GM10847 (cell line): ENCODE data around the gene PRR30.

ENCODE experiments used
- POLR2A ChIP-seq: IDR thresholded peaks from 2 replicates; pipeline ENCODE4 v1.6.1; 2011; ENCODE audit not compliant: insufficient read length; ENCODE audit errors: extremely low read depth

Gene PRR30

GRCh38 chr2:27139310-27139709 lies at the start of gene PRR30:
Gene PRR30 (minus strand): TSS chr2:27139410. CDS start chr2:27138329, 1,081 bp downstream.
- TF ChIP-seq POLR2A: no peak

DNA sequence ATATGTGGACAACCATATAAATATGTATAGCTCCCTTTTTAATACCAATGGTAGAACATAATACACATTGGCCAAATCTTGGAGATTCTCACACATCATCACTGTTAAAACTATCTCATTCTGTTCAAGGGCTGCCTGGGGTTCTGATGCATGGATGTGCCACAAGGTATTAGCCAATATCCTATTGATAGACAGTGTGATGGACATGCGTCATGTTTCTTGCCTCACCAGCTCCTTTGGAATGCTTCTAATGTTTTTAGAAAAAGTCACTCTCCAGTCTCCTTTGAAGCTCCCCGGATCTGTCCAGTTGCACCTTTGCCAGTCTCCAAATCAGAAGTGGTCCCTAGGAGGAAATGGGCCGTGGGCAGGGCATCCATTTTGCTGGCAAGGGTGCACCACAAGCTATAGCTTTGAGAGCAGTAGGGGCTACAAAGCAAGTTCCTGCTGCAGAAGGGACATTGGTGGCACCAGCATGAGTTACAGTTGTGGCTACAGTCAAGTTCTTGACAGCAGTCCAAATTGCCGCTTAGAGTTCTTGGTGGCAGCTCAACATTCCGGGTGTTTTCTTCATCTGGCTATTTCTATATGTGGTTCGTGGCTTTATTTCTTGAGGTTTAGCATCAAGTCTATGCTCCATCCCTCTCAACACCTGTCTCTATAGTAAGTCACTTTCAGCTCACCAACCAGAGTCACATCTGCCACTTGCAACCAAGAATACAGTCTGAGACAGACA lies 47.6 kb upstream of the PRR30 start:
- no peak for TF ChIP-seq POLR2A

DNA sequence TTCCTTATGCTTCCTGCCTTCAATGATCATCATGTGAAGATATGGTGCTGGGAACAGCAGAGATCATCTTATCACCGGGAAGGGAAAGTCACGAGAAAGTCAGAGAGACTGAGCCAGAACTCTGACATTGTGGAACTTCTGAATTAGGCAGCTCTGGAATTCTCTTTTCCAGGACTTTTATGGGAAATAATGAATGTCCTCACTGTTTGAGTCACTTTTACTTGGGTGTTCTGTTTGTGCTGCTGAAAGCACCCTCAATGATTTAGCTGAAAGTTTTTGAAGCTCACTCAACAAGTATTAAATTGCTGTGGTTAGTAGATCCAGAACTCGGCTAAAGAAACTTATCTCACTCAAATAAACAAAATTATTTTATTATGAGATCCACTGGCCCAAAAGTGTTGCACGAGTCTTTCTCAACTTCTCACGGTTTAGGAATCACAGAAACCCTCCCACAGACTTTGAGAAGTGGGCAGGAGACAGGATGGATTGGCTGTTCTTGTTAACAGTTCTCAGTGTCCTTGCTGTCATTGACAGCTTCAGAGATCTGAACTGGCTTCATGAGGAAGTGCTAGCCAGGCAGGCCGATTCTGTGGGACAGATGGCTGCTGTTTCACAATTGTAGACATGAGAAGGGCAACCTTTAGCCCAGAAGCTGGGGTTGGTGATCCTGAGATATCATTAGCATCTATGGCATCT lies 46.3 kb upstream of the PRR30 start:
- TF ChIP-seq POLR2A: no peak

GRCh38 chr2:27184115-27184514 lies 44.9 kb upstream of the PRR30 start:
- no peak for TF ChIP-seq POLR2A

- no peak for TF ChIP-seq POLR2A
Observed at GRCh38 chr2:27182346-27182745, 43.1 kb upstream of the PRR30 start.

GRCh38 chr2:27179344-27180000 lies 40.3 kb upstream of the PRR30 start:
- TF ChIP-seq POLR2A: no peak

DNA sequence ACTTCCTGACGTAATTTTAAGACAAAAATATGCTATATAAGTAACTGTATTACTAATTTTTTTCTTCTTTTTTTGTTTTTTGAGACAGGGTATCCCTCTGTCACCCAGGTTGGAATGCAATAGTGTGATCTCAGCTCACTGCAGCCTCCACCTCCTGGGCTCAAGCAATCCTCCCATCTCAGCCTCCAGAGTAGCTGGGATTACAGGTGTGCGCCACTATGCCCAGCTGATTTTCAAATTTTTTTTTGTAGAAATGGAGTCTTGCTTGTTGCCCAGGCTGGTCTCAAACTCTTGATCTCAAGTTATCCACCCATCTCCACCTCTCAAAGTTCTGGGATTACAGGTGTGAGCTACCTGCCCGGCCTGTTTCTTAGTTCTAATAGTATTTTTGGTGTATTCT lies 39.3 kb upstream of the PRR30 start:
- TF ChIP-seq POLR2A: no peak

DNA sequence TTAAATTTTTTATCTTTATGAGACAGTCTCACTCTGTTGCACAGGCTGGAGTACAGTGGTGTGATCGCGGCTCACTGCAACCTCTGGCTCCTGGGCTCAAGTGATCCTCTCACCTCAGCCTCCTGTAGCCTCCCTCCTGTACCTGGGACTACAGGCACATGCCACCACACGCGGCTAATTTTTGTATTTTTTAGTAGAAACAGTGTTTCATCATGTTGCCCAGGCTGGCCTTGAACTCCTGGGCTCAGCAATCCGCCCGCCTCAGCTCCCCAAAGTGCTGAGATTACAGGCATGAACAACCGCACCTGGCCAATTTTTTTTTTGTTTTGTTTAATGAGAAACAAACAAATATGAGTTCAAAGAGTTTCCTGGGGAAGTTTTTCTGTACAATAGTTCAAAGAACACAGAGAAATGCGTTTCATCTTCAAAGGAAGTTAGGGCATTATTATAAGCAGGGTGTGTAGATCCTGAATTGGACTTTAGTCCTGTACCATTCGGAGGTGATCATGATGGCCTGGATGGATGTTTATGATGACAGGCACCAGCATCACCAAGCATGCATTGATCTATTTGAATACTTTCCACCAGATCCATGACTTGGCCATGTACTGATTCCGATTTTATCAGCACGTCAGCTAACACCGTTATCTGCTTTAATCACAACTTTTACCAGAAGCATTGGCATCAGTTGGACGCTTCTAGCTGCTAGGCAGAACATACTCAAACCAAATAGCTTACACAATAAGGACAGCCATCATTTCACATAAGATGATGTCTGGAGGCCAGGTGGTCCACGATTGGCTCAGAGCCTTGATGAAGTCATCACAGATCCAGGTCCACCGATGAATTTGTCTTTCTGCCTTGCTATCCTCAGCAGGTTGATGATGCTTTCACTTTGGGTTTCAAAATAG lies 38.5 kb upstream of the PRR30 start:
- TF ChIP-seq POLR2A: no peak

DNA sequence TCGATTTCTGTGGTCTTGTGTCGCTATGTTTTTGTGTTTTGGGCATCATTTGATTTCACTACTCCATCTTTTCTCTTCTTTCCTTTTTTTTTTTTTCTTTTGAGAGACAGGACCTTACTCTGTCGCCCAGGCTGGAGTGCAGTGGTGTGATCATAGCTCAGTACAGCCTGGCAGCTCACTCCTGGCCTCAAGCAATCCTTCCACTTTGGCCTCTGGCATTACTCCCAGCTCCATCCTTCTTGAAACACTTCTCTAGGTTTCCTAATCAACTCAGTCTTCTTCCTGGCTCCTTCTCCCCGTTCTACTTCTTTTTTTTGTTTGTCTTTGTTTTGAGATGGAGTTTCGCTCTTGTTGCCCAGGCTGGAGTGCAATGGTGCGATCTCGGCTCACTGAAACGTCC lies 36.1 kb upstream of the PRR30 start:
- no peak for TF ChIP-seq POLR2A

GRCh38 chr2:27174638-27175037 lies 35.4 kb upstream of the PRR30 start:
- TF ChIP-seq POLR2A: no peak

GRCh38 chr2:27171351-27171848 lies 32.2 kb upstream of the PRR30 start:
- no peak for TF ChIP-seq POLR2A

GRCh38 chr2:27170581-27171337 lies 31.5 kb upstream of the PRR30 start:
- TF ChIP-seq POLR2A: no peak

GRCh38 chr2:27164960-27165763 lies 26.0 kb upstream of the PRR30 start:
- TF ChIP-seq POLR2A: no peak
